ENCODE results near the gene SBK2.
"Not testable (repeated sequence)": the region's sequence is repeated elsewhere in the genome, so short reads cannot be mapped to it uniquely, and the experiment has no call there.

Gene SBK2

DNA sequence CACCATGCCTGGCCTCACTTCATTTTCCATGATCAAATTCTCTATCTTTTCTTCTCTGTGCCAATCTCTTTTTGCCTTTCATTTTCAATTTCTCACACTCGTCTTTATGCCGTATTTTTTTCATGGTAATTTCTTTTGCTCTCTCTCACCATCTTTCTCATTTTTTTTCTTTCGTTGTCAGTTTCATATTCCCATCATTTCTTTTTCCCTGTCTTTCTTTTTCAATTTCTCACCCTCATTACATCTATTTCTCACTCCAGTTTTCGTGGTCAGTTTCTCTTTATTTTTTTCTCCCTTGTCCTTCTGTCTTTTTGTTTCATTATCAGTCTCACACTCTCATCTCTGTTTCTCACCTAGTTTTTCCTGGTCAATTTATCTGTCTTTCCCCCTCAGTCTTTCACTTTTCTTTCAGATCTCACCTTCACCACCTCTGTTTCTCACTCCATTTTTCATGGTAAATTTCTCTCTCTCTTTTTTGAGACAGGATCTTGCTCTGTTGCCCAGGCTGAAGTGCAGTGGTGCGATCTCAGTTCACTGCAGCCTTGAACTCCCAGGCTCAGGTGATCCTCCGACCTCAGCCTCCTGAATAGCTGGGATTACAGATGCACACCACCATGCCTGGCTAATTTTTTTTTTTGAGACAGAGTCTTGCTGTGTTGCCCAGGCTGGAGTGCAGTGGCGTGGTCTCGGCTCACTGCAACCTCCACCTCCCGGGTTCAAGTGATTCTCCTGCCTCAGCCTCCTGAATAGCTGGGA lies 34.6 kb downstream of the SBK2 start:
- DNase-seq (ENCODE audit: low spot score), result no peak

- no peak for DNase-seq (ENCODE audit: low spot score)
These were observed 36.5 kb downstream of the SBK2 start for GRCh38 chr19:55500368-55500952.

DNA sequence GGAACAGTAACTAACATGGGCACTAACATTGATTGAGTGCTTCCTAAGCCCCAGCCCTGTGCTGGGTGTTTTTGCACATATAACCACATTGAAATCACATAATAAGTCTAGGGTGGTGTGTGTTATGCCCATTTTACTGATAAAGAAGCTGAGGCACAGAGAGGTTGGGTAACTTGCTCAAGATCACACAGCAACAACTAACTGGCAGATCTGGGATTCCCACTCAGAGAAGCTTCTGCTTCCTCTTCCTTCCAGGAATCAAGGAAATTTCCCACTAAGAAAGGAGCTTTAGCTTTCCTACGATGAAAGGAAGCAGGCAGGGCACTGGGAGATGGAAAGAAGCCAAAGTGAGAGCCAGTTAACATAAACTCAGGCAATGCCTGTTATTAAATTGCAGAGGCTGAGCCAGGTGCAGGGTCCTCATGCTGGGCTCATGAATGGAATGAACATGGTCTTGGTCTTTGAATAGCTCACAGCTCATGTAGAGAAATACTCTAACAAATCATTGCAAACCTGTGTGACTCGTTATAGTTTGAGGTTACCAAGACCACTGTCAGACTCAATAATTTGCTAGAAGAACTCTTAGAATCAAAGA lies 38.6 kb downstream of the SBK2 start:
- no peak for DNase-seq (ENCODE audit: low spot score)

DNA sequence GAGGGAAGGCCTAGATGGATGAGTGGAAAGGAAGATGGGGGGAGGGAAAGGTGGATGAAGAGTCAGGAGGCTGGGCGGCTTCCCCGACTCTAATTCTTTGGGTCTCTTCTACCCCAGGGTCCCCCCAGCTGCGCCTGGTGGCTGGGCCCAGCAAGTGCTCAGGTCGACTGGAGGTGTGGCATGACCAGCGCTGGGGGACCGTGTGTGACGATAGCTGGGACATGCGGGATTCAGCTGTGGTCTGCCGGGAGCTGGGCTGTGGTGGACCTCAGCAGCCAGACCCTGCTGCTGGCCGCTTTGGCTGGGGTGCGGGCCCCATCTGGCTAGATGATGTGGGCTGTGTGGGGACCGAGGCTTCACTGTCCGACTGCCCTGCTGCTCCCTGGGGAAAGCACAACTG lies 39.2 kb downstream of the SBK2 start:
- no peak for DNase-seq (ENCODE audit: low spot score)

DNA sequence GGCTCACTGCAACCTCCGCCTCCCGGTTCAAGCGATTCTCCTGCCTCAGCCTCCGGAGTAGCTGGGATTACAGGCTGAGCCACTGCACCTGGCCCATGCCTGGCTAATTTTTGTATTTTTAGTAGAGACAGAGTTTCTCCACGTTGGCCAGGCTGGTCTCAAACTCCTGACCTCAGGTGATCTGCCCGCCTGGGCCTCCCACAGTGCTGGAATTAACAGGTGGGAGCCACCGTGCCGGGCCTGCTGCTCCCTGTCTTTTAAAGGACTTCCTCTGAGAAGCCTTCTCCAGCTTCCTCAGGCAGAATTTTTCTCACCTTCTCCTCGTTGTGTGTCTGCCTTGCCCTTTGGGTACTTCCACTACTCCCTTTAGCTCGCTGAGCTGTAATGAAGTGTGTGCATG lies 40.1 kb downstream of the SBK2 start:
- DNase-seq (ENCODE audit: low spot score), result not testable (repeated sequence)

- no peak for DNase-seq (ENCODE audit: low spot score)
These were observed 41.1 kb downstream of the SBK2 start for GRCh38 chr19:55495646-55496349.

- peak; percentile 81 for DNase-seq (ENCODE audit: low spot score)
These were observed 42.7 kb downstream of the SBK2 start for GRCh38 chr19:55494172-55494761.

DNA sequence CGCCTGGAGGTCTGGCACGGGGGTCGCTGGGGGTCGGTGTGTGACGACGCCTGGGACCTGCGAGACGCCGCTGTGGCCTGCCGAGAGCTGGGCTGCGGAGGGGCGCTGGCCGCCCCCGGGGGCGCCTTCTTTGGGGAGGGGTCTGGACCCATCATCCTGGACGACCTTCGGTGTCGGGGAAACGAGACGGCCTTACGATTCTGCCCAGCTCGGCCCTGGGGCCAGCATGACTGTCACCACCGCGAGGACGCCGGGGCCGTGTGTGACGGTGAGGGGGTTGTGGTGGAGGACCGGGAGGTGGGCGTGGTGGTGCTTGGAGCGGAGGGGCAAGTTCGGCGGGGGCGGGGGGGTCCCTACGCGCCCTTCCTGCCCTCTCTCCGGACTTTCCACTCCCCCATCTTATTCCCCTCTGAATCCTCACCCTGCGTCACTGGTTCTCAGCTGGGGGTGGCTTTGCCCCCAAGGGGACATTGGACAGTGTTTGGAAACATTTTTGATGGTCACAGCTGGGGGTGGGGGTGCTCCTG lies 43.2 kb downstream of the SBK2 start:
- DNase-seq (ENCODE audit: low spot score), result no peak

GRCh38 chr19:55493052-55493644 lies 43.8 kb downstream of the SBK2 start:
- peak; percentile 52 for DNase-seq (ENCODE audit: low spot score)

GRCh38 chr19:55492362-55492944 lies 44.5 kb downstream of the SBK2 start:
- no peak for DNase-seq (ENCODE audit: low spot score)

DNA sequence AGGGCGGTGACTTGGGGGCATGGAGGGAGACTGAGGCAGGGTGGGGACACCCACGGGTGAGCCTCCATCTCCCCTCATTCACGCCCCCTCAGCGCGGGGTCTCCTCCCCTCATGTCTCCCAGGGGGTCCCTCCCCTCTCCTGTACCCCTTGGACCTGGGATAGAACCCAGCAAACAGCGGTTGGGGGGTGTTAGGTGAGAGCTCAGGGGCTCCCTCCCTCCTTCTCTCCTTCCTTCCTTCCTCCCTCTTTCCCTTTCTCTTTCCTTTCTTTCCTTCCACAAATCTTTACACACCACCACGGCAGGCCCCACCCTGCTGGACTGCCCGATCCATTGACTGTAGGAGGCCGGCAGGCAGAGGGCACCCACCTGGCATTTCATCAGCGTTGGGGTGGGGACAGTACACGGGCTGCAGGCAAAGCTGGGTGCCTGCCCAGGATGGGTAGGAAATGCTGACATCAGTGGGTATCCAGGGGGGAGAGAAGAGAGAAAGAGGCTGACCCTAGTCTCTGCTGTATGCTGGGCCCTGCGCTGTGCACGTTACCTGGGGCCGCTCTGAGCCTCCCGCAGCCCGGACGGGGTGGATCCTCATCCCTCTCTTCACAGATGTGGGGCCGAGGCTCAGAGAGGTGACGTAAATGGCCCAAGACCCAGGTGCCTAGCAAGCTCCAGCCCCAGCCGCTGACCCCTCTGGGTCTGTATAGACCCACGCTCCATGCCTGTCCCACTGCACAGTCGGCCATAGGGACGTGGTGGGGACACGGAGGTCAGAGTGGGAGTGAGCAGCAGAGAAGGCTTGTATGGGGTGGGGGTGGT lies 45.2 kb downstream of the SBK2 start:
- no peak for DNase-seq (ENCODE audit: low spot score)

GRCh38 chr19:55490478-55491432 lies 46.2 kb downstream of the SBK2 start:
- no peak for DNase-seq (ENCODE audit: low spot score)

DNA sequence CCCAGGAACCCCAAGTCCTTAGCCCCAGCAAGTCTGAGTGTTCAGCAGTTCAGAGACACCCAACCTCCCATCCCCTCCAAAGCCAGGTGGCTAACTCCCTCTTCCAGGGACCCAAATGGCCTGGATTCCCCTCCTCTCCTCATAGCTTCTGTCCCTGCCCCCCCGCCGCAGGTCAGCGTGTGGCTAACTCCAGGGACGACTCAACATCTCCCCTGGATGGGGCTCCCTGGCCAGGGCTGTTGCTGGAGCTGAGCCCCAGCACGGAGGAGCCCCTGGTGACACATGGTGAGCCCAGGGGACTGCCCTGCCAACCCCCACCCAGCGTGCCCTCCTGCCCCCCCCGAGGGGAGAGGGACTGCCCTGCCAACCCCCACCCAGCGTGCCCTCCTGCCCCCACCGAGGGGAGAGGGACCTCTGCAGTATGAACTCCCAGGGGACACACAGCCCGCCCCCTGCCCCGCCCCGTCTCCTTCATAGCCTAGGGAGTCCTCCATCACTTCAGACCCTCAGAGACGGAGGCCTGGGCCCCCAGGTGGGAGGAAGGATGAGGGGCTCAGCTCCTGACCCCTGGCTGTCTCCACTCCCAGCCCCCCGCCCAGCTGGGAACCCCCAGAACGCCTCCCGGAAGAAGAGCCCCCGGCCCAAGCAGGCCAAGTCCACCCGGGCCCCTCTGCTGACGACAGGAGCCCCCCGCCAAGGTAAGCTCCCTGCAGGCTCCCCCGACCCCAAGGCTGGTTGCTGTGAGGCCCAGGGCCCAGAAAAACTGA lies 47.0 kb downstream of the SBK2 start:
- DNase-seq (ENCODE audit: low spot score), result no peak

- DNase-seq (ENCODE audit: low spot score), result peak; percentile 72
These were observed 47.8 kb downstream of the SBK2 start for GRCh38 chr19:55488986-55489710.

- peak; percentile 78 for DNase-seq (ENCODE audit: low spot score)
These were observed 48.8 kb downstream of the SBK2 start, which contains the start of gene SSC5D for GRCh38 chr19:55487924-55488687. SSC5D (plus strand) TSS chr19:55488436; CDS start chr19:55488590, 154 bp downstream.

GRCh38 chr19:55486971-55487923 lies 49.7 kb downstream of the SBK2 start:
- peak; percentile 94 for DNase-seq (ENCODE audit: low spot score)
